Neural crest cell (in vitro differentiated cells): ENCODE results near the gene C22orf15. TPM values are rescaled to one million over a fixed set of nuclear protein-coding genes. Genes with fewer than 3 reads are reported as not detected.

Source experiments
- DNase-seq: peaks from one replicate; pipeline ENCODE4 v3.0.0; 2021; ENCODE audit warnings: low read depth, mixed read lengths, low spot score
- H3K27ac Mint-ChIP-seq: one replicate; pipeline ENCODE4 v1.8.0; 2021; ENCODE audit warnings: mild to moderate bottlenecking, mixed read lengths; ENCODE audit not compliant: unreplicated experiment
- H3K27me3 Mint-ChIP-seq: 2 replicates; pipeline ENCODE4 v1.8.0; 2021; ENCODE audit warnings: low read depth, mild to moderate bottlenecking, mixed read lengths
- H3K36me3 Mint-ChIP-seq: 2 replicates; pipeline ENCODE4 v1.8.0; 2021; ENCODE audit warnings: low read depth, mild to moderate bottlenecking, mixed read lengths
- H3K4me1 Mint-ChIP-seq: 2 replicates; pipeline ENCODE4 v1.8.0; 2021; ENCODE audit warnings: mixed read lengths
- H3K4me3 Mint-ChIP-seq: one replicate; pipeline ENCODE4 v1.8.0; 2021; ENCODE audit warnings: mild to moderate bottlenecking, mixed read lengths
- H3K9me3 Mint-ChIP-seq: 2 replicates; pipeline ENCODE4 v1.8.0; 2021; ENCODE audit warnings: mixed read lengths
- total RNA-seq: library from RNA; stranded (reverse); gene quantifications from 2 replicates; pipeline ENCODE4 v1.2.1, GENCODE V29; 2021
- TF ChIP-seq, protein P1 (sequence below): fragments of 200-600 bp; sonication (generic); conservative IDR thresholded peaks from 2 replicates; pipeline ENCODE4 v1.5.0; 2021; ENCODE audit warnings: antibody characterized with exemption, mild to moderate bottlenecking

The C22orf15 gene
- total RNA-seq, 1 donor from 2014 or later, result 0.79 TPM

DNA sequence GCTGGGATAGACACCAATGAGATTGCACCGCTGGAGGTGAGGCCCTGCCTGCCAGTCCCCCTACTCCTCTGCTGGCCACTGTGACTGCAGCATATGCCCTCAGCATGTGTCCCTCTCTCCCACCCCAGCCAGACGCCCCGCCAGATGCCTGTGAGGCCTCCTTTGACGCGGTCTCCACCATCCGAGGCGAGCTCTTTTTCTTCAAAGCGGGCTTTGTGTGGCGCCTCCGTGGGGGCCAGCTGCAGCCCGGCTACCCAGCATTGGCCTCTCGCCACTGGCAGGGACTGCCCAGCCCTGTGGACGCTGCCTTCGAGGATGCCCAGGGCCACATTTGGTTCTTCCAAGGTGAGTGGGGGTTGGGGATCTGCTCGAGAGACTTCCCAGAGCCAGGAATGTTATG is 18.3 kb downstream of the C22orf15 start:
- no peak overlapping the region for H3K27ac Mint-ChIP-seq
- H3K4me1 Mint-ChIP-seq, result peaks cover 9% of the 10 kb centered on the region
- DNase-seq, result no peak
- H3K4me3 Mint-ChIP-seq, result peak overlapping the region; percentile 62
- no peaks in the 10 kb centered on the region for H3K9me3 Mint-ChIP-seq
- no peaks in the 10 kb centered on the region for H3K27me3 Mint-ChIP-seq
- TF ChIP-seq, protein P1, sequence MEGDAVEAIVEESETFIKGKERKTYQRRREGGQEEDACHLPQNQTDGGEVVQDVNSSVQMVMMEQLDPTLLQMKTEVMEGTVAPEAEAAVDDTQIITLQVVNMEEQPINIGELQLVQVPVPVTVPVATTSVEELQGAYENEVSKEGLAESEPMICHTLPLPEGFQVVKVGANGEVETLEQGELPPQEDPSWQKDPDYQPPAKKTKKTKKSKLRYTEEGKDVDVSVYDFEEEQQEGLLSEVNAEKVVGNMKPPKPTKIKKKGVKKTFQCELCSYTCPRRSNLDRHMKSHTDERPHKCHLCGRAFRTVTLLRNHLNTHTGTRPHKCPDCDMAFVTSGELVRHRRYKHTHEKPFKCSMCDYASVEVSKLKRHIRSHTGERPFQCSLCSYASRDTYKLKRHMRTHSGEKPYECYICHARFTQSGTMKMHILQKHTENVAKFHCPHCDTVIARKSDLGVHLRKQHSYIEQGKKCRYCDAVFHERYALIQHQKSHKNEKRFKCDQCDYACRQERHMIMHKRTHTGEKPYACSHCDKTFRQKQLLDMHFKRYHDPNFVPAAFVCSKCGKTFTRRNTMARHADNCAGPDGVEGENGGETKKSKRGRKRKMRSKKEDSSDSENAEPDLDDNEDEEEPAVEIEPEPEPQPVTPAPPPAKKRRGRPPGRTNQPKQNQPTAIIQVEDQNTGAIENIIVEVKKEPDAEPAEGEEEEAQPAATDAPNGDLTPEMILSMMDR, result no peak
- H3K36me3 Mint-ChIP-seq, result no peaks in the 10 kb centered on the region

DNA sequence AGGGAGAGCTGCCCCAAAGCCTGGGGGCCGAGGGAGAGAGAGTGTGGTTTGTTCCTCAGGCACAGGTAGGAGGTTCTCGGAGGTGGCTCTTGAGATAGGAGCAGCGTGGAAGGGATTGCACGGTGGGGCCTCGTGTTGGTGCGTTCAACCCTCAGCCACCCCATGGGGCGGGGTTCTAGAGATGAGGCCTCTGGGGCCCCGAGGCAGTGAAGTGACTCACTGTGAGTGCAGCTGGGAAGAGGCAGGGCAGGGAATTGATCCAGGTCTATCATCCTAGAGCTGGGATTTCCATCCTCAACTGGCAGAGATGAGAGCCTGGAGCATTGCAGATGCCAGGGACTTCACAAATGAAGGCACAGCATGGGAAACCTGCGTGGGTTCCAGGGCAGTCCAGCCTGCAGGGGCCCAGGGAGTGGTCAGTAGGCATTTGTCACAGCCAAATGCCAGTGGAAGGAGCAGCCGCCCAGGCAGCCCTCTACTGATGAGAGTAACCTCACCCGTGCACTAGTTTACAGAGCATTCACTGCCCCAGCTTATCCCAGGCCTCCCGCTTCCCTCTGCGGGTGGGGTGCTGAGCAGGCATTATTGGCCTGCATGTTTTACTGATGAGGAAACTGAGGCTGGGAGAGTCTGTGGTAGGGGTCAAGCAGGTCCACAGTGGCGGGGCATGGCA is 18.9 kb downstream of the C22orf15 start:
- no peak overlapping the region for H3K27ac Mint-ChIP-seq
- no peaks in the 10 kb centered on the region for H3K9me3 Mint-ChIP-seq
- H3K36me3 Mint-ChIP-seq, result no peaks in the 10 kb centered on the region
- no peak for DNase-seq
- H3K27me3 Mint-ChIP-seq, result no peaks in the 10 kb centered on the region
- peaks cover 15% of the 10 kb centered on the region for H3K4me1 Mint-ChIP-seq
- peak overlapping the region; percentile 62 for H3K4me3 Mint-ChIP-seq
- TF ChIP-seq, protein P1, result no peak

DNA sequence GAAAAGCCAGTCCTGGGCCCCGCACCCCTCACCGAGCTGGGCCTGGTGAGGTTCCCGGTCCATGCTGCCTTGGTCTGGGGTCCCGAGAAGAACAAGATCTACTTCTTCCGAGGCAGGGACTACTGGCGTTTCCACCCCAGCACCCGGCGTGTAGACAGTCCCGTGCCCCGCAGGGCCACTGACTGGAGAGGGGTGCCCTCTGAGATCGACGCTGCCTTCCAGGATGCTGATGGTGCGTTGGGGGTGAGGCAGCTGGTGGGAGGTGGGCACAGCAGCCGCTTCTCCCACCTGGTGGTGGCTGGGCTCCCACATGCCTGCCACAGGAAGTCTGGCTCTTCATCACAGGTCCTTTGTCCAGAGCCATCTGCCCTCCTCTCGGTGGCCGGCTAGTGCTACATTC is 19.5 kb downstream of the C22orf15 start:
- TF ChIP-seq, protein P1, result no peak
- H3K27ac Mint-ChIP-seq, result no peak overlapping the region
- no peak overlapping the region for H3K4me3 Mint-ChIP-seq
- H3K36me3 Mint-ChIP-seq, result no peaks in the 10 kb centered on the region
- no peaks in the 10 kb centered on the region for H3K27me3 Mint-ChIP-seq
- no peaks in the 10 kb centered on the region for H3K9me3 Mint-ChIP-seq
- peaks cover 17% of the 10 kb centered on the region for H3K4me1 Mint-ChIP-seq
- no peak for DNase-seq

DNA sequence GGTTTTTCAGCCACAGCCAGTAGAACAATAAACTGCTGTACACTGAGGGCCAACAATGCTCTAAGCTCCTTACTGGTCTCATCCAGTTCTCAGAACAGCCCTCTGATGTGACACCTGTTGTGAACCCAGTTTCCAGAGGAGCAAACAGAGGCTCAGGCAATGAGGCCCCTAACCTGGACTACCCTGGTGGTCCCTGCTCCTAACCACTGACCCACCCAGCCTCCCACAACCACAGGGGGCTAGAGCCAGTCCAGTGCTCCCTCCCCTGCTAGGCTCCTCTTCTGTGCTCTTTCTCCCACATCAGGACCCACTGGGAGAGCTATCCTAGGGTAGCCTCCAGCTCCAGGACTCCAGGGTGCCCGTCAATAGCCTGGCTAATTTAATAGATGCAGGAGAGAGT is 19.9 kb downstream of the C22orf15 start:
- TF ChIP-seq, protein P1, result no peak
- Mint-ChIP-seq H3K36me3 (no peaks in the 10 kb centered on the region), H3K4me1 (peaks cover 20% of the 10 kb centered on the region), H3K4me3 (no peak overlapping the region), H3K27me3 (no peaks in the 10 kb centered on the region), H3K27ac (no peak overlapping the region), H3K9me3 (no peaks in the 10 kb centered on the region)
- DNase-seq, result no peak

DNA sequence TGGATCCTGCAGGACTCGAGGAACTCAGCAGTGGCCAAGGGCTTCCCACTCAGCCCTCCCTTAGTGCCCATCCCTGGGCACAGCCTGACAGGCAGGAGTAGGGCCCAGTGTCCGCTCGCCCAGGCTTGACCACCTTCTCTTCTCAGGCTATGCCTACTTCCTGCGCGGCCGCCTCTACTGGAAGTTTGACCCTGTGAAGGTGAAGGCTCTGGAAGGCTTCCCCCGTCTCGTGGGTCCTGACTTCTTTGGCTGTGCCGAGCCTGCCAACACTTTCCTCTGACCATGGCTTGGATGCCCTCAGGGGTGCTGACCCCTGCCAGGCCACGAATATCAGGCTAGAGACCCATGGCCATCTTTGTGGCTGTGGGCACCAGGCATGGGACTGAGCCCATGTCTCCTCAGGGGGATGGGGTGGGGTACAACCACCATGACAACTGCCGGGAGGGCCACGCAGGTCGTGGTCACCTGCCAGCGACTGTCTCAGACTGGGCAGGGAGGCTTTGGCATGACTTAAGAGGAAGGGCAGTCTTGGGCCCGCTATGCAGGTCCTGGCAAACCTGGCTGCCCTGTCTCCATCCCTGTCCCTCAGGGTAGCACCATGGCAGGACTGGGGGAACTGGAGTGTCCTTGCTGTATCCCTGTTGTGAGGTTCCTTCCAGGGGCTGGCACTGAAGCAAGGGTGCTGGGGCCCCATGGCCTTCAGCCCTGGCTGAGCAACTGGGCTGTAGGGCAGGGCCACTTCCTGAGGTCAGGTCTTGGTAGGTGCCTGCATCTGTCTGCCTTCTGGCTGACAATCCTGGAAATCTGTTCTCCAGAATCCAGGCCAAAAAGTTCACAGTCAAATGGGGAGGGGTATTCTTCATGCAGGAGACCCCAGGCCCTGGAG is 20.7 kb downstream of the C22orf15 start:
- TF ChIP-seq, protein P1, result no peak
- H3K27ac Mint-ChIP-seq, result no peak overlapping the region
- H3K4me3 Mint-ChIP-seq, result peak overlapping the region; percentile 38
- peaks cover 28% of the 10 kb centered on the region for H3K4me1 Mint-ChIP-seq
- H3K36me3 Mint-ChIP-seq, result no peaks in the 10 kb centered on the region
- H3K27me3 Mint-ChIP-seq, result no peaks in the 10 kb centered on the region
- H3K9me3 Mint-ChIP-seq, result no peaks in the 10 kb centered on the region
- no peak for DNase-seq
